ENCODE measurements around the gene SLA2.
"Not testable (repeated sequence)": the region's sequence is repeated elsewhere in the genome, so short reads cannot be mapped to it uniquely, and the experiment has no call there.

SLA2 gene

GRCh38 chr20:36584018-36584481, 61.9 kb downstream of the SLA2 start:
- H3K4me3 ChIP-seq (ENCODE audit: low read length) = no peak overlapping the region
- no peak for TF ChIP-seq ZNF274 (IDR thresholded peaks at IDR 0.05; ENCODE audit: low read depth, low read length)

GRCh38 chr20:36582821-36583220, 63.2 kb downstream of the SLA2 start:
- no peak for TF ChIP-seq ZNF274 (IDR thresholded peaks at IDR 0.05; ENCODE audit: low read depth, low read length)
- no peak overlapping the region for H3K4me3 ChIP-seq (ENCODE audit: low read length)

GRCh38 chr20:36582322-36582721, 63.7 kb downstream of the SLA2 start:
- no peak for TF ChIP-seq ZNF274 (IDR thresholded peaks at IDR 0.05; ENCODE audit: low read depth, low read length)
- H3K4me3 ChIP-seq (ENCODE audit: low read length) = no peak overlapping the region

- no peak overlapping the region for H3K4me3 ChIP-seq (ENCODE audit: low read length)
- no peak for TF ChIP-seq ZNF274 (IDR thresholded peaks at IDR 0.05; ENCODE audit: low read depth, low read length)
Measured at GRCh38 chr20:36579996-36580545, 65.9 kb downstream of the SLA2 start.

DNA sequence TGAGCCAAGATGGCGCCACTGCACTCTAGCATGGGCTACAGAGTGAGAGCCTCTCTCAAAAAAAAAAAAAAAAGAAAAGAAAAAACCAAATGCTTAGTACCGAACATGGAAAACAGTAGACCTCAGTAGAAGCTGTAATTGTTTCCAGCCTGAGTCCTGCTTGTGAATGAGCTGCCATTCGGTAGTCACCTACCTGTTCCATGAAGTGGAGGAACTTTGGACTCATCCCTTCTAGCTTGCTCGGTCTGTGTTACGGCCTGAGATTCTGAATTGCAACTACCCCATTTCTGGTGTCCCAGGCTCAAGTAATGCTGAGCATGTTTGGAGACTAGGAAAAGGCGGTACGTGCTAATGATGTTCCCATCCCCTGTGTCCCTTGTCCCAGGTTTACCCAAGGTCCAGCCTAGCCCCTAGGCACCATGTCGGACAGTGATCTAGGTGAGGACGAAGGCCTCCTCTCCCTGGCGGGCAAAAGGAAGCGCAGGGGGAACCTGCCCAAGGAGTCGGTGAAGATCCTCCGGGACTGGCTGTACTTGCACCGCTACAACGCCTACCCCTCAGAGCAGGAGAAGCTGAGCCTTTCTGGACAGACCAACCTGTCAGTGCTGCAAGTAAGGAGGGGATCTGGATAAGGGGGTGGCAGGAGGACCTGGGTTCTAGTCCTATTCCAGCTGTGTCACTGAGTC, 67.5 kb downstream of the SLA2 start:
- no peak for TF ChIP-seq ZNF274 (IDR thresholded peaks at IDR 0.05; ENCODE audit: low read depth, low read length)
- no peak overlapping the region for H3K4me3 ChIP-seq (ENCODE audit: low read length)

GRCh38 chr20:36576081-36576445, 69.9 kb downstream of the SLA2 start:
- no peak overlapping the region; the same call in 1 of the 2 replicates for H3K4me3 ChIP-seq (ENCODE audit: low read length)
- no peak for TF ChIP-seq ZNF274 (IDR thresholded peaks at IDR 0.05; ENCODE audit: low read depth, low read length)

GRCh38 chr20:36574366-36575135, 71.4 kb downstream of the SLA2 start:
- TF ChIP-seq ZNF274 (IDR thresholded peaks at IDR 0.05; ENCODE audit: low read depth, low read length) = no peak
- H3K4me3 ChIP-seq (ENCODE audit: low read length) = peak overlapping the region; percentile 93

DNA sequence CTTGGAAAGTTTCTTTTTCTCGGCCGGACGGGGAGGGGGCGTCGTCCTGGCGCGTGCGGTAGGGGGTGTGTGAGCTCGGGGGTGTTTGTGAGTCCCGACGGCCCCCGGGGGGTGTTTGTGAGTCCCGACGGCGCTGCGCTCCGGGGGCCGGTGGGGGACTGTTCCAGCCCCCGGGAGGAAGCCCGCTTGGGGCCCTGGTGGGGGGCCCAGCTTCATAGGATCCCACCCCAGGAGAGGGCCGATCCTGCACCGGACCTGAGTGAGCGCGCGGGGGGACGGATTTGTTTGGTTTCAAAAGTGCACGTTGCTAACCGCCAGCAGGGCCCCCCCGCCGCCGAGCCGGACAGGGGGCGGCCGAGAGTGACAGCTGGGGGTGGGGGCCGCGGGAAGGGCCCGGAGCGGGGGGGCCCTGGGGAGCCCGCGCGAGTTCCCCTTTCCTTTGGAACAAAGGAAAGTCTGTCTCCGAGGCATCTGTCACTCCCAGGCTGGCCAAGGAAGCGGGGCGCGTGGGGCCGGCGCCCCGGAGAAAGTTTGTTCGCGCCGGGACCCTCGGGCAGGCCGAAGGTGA, 72.1 kb downstream of the SLA2 start:
- peak overlapping the region; percentile 93 for H3K4me3 ChIP-seq (ENCODE audit: low read length)
- TF ChIP-seq ZNF274 (IDR thresholded peaks at IDR 0.05; ENCODE audit: low read depth, low read length) = no peak

GRCh38 chr20:36573103-36573797, 72.7 kb downstream of the SLA2 start, which contains the start of gene TGIF2:
Gene TGIF2, plus strand, starts transcription at chr20:36573597. Its CDS starts 5,178 bp downstream, at chr20:36578775.
- TF ChIP-seq ZNF274 (IDR thresholded peaks at IDR 0.05; ENCODE audit: low read depth, low read length) = no peak
- H3K4me3 ChIP-seq (ENCODE audit: low read length) = peak within 1 kb of the TSS; percentile 93

- TF ChIP-seq ZNF274 (IDR thresholded peaks at IDR 0.05; ENCODE audit: low read depth, low read length) = no peak
- H3K4me3 ChIP-seq (ENCODE audit: low read length) = peak overlapping the region; percentile 78
Measured at GRCh38 chr20:36572701-36573102, 73.3 kb downstream of the SLA2 start.

DNA sequence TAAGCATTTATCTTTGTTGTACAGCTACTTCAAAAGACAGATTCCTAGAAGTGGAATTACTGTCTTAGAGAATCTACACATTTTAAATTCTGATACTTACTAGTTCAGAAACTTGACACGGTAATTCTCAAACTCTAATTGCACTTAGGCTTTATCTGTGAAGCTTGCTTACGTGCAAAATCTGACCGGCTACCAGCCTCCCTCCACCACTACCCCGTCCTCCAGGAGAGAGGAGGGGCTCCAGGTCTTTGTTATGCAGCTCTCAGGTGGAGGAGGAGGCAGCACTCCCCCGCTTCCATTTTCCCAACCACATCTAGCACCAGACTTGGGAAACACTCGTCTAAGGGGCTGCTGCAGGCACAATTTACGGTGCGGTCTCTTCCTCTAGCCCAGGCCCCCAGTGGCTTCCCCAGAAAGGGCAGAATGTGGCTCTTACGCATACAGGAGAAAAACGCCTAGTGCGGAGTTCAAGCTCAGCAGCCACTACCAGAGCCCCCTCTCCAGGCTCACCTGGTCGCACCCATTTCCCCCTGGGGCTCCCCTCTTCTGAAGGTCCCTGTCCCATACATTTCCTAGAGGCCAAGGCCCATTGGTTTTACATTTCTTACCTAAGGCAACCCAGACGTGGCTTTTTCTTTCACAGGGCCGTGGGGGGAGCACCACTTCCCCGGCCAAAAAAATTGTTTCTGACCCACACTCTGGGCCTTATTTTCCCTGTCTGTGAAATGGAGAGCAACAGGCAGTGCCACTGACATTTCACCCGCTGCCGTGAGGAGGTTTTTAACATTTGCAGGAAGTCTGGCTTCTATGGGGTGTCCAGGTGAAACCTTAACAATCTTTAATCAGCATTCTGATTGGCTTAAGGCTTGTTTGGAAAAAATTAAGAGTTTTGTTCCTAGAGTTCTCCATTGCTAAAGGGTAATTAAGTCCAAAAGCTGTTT, 74.2 kb downstream of the SLA2 start:
- no peak for TF ChIP-seq ZNF274 (IDR thresholded peaks at IDR 0.05; ENCODE audit: low read depth, low read length)
- H3K4me3 ChIP-seq (ENCODE audit: low read length) = peak overlapping the region; percentile 78; the same call in 1 of the 2 replicates

GRCh38 chr20:36569847-36570429, 76.1 kb downstream of the SLA2 start:
- TF ChIP-seq ZNF274 (IDR thresholded peaks at IDR 0.05; ENCODE audit: low read depth, low read length) = no peak
- no peak overlapping the region for H3K4me3 ChIP-seq (ENCODE audit: low read length)

DNA sequence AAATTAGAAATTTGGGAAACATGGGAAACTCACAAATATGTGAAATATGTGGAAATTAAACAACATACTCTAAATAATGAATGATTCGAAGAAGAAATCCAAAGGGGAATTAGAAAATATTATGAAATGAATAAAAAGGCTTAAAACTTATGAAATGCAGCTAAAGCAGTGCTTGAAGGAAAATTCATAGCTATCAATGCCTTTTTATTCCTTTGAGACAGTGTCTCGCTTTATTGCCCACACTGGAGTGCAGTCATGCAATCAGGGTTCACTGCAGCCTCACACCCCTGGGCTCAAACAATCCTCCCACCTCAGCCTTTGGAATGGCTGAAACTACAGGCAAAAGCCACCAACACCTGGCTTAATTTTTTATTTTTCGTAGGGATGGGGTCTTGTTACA, 80.5 kb downstream of the SLA2 start:
- H3K4me3 ChIP-seq (ENCODE audit: low read length) = no peak overlapping the region
- TF ChIP-seq ZNF274 (IDR thresholded peaks at IDR 0.05; ENCODE audit: low read depth, low read length) = no peak

- H3K4me3 ChIP-seq (ENCODE audit: low read length) = not testable (repeated sequence)
Measured at GRCh38 chr20:36564726-36565121, 81.3 kb downstream of the SLA2 start.

- H3K4me3 ChIP-seq (ENCODE audit: low read length) = not testable (repeated sequence)
Measured at GRCh38 chr20:36564078-36564725, 81.8 kb downstream of the SLA2 start.
